ENCODE measurements around the gene WDR7.
"Not testable (repeated sequence)": the region's sequence is repeated elsewhere in the genome, so short reads cannot be mapped to it uniquely, and the experiment has no call there.

Gene WDR7

DNA sequence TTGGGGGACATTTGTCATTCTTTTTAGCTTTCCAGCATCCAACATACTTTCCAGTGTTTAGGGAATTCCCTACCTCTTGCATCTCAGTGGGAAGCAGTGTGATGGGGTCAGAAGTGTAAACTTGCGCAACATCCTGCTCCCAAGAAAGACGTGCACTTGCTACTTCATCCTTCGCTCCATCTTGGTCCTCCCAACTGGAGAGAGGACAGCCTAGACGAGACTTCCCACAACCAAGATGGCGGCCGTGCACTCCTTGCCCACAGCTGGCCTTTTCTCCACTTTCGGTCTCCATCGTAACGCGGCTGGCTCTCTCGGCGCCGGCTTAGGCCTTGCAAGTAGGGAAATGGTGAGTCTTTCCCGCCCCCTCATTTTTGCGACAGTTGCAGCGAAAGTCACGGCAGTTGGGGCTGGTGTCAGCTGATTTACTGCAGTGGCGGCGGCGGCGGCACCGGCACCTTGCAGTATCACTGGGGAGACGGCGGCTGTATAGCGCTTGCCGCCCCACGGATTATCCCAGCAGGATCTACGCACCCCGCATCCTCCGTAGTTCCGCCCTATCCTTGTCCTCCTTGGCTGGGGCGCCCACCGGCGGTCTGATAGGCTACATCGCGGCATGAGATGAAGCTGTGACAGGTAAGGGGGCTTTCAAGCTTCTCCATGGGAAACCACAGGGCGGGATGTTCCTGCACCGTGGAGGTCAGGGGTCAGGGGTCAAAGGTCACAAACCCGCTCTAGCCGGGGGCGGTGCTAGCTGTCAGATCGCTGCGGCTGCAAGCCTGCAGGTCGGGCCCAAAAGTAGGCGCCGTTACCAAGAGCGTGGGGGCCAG lies at the start of gene WDR7:
TSS of gene WDR7 (plus strand) at position 416 of the 827 bp plus-strand sequence. CDS start 21,157 bp downstream, outside the sequence.
- DNase-seq: peak; percentile 97

- DNase-seq: no peak
Measured at GRCh38 chr18:56606618-56607017, 44.5 kb upstream of the WDR7 start.

DNA sequence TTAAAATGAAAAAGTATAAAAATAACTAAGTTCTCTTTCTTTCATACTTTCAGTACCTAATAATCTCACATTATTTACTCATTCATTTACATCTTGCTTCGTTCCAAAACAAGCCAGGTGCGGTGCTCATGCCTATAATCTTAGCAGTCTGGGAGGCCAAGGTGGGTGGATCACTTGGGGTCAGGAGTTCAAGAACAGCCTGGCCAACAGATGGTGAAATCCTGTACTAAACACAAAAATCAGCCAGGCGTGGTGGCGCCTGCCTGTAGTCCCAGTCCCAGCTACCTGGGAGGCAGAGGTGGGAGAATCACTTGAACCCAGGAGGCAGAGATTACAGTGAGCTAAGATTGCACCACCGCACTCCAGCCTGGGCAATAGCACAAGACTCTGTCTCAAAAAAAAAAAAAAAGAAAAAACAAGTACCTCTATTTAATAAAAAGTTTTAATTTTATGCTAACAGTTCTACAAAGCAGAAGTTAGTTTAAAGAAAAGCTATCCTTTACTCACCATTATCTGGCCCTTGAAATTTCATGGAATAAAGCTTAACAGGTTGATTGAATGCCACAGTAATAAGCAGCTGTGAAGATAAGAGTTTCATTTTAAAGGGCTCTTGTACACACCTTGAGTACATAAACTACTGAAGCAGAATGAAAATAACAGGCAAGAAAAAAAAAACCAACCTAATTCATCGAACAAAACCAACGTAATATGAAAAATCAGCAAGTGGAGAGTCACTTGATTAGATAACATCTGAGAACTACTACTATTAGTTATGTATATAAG lies 35.2 kb upstream of the WDR7 start:
- DNase-seq: no peak

DNA sequence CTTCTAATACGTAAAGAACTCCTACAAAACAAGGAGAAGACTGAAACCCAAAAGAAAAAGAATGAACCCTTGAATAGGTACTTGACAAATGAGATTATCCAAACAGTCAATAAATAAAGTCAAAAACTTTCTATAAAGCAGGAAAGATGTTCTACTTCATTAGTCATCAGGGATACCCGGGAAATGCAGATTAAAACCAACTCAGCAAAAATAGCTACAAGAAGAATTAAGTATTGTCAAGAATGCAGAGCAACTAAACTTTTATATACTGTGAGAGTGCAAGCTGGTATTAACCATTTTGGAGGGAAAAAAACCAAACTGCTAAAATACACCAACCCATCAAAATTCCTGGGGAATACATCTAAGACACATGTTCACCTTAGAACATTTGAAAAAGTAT lies 23.2 kb upstream of the WDR7 start:
- no peak for DNase-seq

DNA sequence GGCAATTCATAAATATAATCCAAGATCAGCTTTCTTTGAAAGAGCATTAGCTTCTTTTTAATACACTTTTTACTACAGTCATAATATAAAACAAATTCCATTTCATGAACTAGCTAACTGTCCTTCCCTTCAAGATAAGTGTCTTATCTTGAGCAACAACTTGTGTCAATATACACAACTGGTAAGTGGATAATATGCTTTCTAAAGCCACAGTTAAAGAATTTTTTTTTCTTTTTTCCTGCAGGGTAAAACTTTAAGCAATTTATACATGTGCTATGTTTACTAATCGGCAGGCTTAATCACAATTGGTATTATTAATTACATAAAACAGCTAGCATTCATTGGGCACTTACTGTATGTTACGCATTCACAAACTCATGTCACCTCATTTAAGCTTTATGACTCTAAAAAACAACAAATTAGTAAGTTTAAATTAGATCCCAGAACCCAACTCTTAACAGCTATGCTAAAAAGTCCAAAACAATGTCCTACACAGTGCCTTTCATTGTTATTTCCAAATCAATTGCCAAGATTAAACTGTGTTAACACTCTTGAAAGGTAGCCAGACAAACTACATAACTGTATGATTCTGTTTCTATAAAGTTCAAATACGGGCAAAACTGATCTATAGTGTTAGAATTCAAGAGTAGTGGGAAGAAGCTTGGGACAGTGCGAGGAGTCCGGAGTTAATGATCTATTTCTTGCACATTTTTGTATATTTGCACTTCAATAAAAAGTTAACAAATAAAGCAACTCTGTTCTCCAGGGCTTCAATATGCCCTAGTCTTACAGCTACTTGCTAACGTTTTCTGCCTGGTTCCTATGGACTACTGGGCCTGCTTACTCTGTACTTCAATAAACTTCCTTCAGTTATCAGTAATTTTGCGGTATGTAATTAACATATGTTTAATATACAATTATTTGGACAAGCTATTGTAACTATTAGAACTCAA lies 18.8 kb upstream of the WDR7 start:
- DNase-seq: no peak

DNA sequence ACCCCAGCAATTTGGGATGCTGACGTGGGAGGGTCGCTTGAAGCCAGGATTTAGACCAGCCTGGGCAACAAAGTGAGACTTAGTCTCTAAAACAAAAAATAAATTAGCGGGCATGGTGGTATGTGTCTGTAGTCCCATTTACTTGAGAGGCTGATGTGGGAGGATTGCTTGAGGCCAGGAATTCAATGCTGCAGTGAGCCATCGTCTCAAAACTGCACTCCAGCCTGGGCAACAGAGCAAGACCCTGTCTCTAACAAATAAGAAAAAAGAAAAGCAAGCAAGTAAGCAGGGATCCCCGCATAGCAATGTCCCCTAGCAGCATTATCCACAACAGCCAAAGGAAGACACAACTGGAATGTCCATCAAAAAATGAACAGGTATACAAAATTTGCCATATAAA lies 16.2 kb upstream of the WDR7 start:
- DNase-seq: no peak

GRCh38 chr18:56637176-56637575 lies 14.0 kb upstream of the WDR7 start:
- no peak for DNase-seq

DNA sequence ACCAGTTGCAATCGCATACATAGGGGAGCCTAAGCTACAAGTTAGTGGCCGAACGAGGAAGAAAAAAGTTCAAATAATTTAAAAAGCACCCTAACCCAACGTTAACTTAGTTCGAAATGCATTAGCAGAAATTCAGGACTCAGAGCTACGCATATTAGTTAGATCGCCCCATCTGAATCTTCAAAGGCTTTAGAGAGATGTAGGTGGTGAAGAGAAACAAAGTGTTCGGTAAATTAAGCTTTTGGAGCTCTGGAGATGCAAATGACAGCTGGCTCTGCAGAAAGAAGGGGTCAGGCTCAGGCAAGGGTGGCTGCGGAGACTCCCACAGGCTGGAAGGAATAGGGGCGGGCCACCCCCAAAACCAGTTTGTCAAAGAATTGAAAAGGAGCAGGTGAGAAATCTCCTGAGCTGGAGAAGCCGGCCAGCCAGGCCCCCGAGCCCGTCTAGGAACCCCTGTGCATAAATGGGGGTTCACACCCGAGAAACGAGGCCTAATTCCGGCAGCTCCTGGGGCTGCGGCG lies 13.4 kb upstream of the WDR7 start:
- DNase-seq: no peak

DNA sequence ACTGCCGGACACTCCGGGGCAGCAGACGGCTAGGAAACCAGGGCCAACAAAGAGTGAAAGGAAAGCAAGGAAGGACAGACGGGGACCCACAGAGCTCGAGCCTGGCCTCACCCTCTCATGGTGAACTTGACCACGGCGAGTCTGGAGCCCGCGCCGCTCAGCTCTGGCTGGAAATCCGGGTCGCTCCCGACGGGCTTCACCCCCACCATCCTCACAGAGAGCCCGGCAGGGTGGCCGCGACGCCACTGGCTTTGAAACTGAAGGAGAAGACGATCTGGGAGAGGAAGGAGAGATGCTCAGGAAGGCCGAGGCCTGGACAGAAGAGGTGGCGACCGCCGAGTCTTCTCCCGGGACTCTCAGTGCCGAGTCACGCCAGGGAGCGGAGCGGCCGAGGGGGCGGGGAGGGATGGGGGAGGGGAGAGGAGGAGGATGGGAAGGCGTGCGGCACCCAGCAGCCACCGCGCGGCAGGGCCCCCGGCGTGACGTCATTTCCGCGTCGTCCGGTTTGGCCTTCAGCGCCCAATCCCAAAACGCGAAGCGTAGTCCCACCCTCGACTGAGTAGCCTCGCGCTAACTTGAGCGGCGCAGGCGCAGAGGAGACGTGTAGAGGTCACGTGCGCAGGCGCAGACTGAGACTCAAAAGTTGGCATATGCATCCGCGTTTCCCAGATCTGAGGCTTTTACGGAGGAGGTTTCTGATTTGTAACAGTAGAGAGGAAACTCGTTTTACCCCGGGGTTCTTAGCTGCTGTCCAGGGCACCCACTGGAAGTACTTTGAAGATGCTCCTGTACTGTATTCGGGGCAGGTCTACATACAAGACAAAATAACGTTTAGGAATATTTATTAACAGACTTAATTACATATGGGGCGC lies 12.7 kb upstream of the WDR7 start, which contains the start of gene TXNL1:
TSS of gene TXNL1 (minus strand) at position 361 of the 872 bp plus-strand sequence. CDS start at position 209, 152 bp downstream.
- peak; percentile 99 for DNase-seq

- DNase-seq: no peak
Measured at GRCh38 chr18:56639104-56639381, 12.1 kb upstream of the WDR7 start.

DNA sequence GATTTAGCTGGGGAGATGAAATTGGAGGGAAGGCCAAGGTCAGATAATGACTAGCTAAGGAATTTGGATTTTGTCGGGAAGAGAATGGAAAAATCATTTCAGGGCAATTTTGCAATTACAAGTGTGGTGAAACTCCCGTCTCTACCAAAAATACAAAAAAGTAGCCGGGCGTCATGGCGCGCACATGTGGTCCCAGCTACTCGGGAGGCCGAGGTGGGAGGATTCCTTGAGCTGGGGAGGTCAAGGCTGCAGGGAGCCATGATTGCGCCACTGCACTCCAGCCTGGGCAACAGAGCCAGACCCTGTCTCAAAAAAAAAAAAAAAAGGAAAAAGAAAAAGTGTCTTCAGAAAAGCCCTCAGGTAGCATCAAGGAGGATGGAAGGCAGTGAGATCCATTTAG lies 11.6 kb upstream of the WDR7 start:
- DNase-seq: no peak

DNA sequence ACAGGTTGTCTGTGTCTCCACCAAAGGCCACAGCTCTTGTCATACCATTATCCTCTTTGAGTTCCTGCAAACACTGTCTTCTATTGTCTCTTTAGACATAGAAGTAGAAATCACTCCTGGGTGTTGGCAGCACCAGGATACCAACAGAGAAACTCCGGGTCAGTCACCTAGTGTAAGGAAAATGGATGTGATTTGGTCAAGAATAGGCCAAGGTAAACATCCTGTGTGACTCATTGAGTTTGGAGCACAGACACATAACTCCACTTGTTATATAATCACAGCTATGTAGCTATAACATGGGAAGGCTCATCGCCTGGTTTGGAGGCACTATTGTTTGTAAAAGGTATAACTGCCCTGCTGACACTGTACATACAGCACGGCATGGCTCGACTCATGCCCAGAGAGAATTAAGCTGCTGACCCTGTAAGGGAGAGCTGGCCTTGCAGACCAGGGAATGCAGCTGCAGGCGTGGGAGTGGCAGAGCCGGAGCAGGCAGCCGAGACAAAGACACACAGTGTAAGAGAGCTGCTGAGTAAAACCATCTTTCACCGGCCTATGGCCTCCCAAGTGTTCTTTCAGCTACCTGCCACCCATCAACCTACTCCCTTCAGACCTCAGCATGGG lies 9.3 kb upstream of the WDR7 start:
- no peak for DNase-seq

DNA sequence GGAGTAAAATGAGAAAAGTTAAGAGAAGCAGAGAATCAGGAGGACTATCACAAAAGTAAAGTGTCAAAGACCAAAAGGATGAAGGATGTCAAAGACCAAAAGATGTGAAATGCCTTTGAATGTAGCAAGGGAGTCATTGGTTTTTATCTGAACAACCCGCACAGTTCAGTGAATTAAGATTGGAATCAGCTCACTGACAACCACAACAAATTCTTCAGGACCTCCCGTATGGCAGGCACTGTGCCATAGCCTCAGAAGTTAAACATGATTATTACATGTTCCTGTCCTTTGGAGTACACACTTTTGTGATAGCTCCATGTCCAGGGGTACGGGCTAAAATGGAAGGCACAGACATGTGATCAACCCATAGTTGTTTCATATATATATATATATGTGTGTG lies 7.8 kb upstream of the WDR7 start:
- no peak for DNase-seq

DNA sequence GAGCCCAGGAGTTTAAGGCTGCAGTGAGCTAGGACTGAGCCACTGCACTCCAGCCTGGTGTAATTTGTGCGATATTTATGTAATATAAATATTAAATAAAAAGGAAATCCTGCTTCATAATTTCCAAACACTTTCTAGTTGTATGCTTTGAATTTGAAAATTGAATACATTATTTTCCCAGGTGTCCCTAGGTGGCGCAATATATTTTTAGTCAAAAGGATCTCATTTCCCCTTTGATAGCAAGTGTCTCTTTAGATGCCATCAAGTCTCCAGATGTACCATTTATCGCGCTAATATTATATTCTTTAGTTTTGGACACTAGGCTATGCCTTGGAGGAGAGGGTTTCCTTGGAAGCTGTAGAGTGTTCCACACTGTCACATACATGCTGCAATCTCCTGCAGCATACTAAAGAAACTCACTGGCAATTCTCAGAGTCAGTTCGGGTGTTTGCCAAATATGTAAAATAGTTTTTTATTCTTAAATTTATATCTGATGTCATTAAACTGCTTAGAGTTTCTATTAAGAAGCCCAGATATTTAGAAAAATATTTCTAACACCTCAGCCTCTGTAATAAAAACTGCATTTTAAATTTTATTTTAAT lies 5.6 kb upstream of the WDR7 start:
- no peak for DNase-seq

DNA sequence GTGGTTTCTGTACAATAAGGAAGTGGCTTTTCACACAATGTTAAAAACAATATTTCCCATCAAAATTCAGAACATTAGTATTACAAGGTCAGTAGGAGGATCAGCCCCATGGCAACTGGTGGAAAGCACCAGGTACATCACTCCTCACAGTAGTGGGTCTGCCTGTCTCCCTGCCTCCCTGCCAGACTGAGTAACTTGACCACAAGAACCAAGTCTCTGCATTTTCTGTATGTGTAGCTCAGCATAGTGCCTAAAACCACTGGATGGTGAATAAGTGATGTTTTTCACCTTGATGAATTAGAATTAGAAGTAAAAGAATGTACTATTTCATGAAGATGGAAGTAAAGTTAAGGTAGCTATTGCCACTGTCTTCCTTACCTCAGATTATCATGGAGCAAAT lies 4.1 kb upstream of the WDR7 start:
- DNase-seq: no peak

GRCh38 chr18:56647951-56648893 lies 2.9 kb upstream of the WDR7 start:
- DNase-seq: no peak

DNA sequence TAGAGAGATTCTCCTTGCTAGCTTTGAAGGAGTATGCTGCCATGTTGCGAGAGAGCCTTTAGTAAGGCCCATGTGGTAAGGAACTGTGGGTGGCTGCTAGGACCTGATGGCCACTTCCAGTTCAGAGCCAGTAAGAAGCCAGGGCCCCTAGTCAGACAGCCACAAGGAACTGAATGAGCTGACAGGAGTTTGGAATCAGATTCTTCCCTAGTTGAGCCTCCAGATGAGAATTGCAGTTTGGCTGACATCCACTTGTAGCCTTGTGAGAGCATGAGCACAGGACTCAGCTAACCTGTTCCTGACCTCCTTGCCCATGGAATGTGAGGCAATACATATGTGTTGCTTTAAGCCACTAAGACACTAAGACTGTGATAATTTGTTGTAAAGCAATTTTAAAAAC lies 1.2 kb upstream of the WDR7 start:
- no peak for DNase-seq

GRCh38 chr18:56651771-56652092 lies 573 bp downstream of the WDR7 start:
- DNase-seq: no peak

GRCh38 chr18:56652802-56653201 lies 1.6 kb downstream of the WDR7 start:
- no peak for DNase-seq

DNA sequence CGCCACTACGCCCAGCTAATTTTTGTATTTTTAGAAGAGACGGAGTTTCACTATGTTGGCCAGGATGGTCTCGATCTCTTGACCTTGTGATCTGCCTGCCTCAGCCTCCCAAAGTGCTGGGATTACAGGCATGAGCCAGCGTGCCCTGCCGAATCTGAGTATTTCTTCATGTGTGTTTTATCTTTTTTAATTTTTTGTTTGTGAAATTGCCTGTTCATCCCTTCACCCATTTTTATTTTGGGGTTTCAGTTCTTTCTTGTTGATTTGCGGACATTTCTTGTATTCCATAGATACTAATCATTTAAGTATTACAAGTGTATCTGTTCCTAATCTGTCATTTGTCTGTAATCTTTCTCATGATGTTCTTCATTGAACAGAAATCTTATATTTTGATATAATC lies 3.1 kb downstream of the WDR7 start:
- not testable (repeated sequence) for DNase-seq
